HepG2 (cell line): Measurements from ENCODE around the gene EEF1A2. TPM values are rescaled to one million over a fixed set of nuclear protein-coding genes. Genes with fewer than 3 reads are reported as not detected.

Source experiments
- ATF7-NPFF ChIP-seq: sonication (generic); formaldehyde crosslinking; IDR thresholded peaks from 2 replicates; pipeline ENCODE4 v1.8.1; 2023; ENCODE audit warnings: mild to moderate bottlenecking, low read depth, missing genetic modification reagents, moderate library complexity
- ELF3 ChIP-seq: IDR thresholded peaks from 2 replicates; pipeline ENCODE4 v1.6.1; 2016; ENCODE audit warnings: missing genetic modification reagents, missing compliant biosample characterization
- FLYWCH1 ChIP-seq: sonication (generic); formaldehyde crosslinking; IDR thresholded peaks from 2 replicates; pipeline ENCODE4 v1.8.1; 2023; ENCODE audit warnings: mild to moderate bottlenecking, missing genetic modification reagents
- GATA4 ChIP-seq: sonication (generic); IDR thresholded peaks from 2 replicates; pipeline ENCODE4 v1.6.1; 2016; ENCODE audit warnings: antibody characterized with exemption, low read depth, borderline replicate concordance
- HHEX ChIP-seq: IDR thresholded peaks from 2 replicates; pipeline ENCODE4 v1.6.1; 2016; ENCODE audit warnings: control low read depth
- HMGA1 ChIP-seq: sonication (generic); formaldehyde crosslinking; conservative IDR thresholded peaks from 2 replicates; pipeline ENCODE4 v1.4.0; 2020; ENCODE audit warnings: missing genetic modification reagents
- IRF1 ChIP-seq: sonication (generic); formaldehyde crosslinking; IDR thresholded peaks from 2 replicates; pipeline ENCODE4 v1.4.0; 2020; ENCODE audit warnings: low read depth, mild to moderate bottlenecking, missing genetic modification reagents
- IRF2 ChIP-seq: IDR thresholded peaks from 2 replicates; pipeline ENCODE4 v1.6.1; 2018; ENCODE audit warnings: missing genetic modification reagents, missing compliant biosample characterization
- KDM2A ChIP-seq: sonication (generic); formaldehyde crosslinking; IDR thresholded peaks from 2 replicates; pipeline ENCODE4 v1.4.0; 2020; ENCODE audit warnings: low read depth, missing genetic modification reagents, borderline replicate concordance
- NFIB ChIP-seq: sonication (generic); formaldehyde crosslinking; IDR thresholded peaks from 2 replicates; pipeline ENCODE4 v1.9.0; 2021; ENCODE audit warnings: missing genetic modification reagents, mild to moderate bottlenecking, borderline replicate concordance
- NFKB2 ChIP-seq: sonication (generic); formaldehyde crosslinking; IDR thresholded peaks from 2 replicates; pipeline ENCODE4 v1.4.0; 2020; ENCODE audit warnings: missing genetic modification reagents, borderline replicate concordance
- NR2C2 ChIP-seq: sonication (generic); formaldehyde crosslinking; IDR thresholded peaks from 2 replicates; pipeline ENCODE4 v1.4.0; 2020; ENCODE audit warnings: missing genetic modification reagents, mild to moderate bottlenecking, moderate library complexity, borderline replicate concordance
- NR2F6 ChIP-seq, 2 experiments: IDR thresholded peaks; 2 replicates each; pipeline ENCODE4 v1.6.1; 2016; ENCODE audit warnings: antibody characterized with exemption in 1 of 2, mild to moderate bottlenecking in 1 of 2
- RBM22 ChIP-seq: fragments of 200-400 bp; formaldehyde crosslinking; optimal IDR thresholded peaks from 2 replicates; pipeline ENCODE3; 2017; ENCODE audit warnings: mild to moderate bottlenecking, low read length, moderate library complexity
- TOE1 ChIP-seq: sonication (generic); formaldehyde crosslinking; IDR thresholded peaks from 2 replicates; pipeline ENCODE4 v1.4.0; 2020; ENCODE audit warnings: mild to moderate bottlenecking, missing genetic modification reagents
- ZBTB42 ChIP-seq: sonication (generic); formaldehyde crosslinking; IDR thresholded peaks from 2 replicates; pipeline ENCODE4 v1.5.0; 2020; ENCODE audit warnings: mild to moderate bottlenecking, missing genetic modification reagents
- ZMYM2 ChIP-seq: sonication (generic); formaldehyde crosslinking; IDR thresholded peaks from 2 replicates; pipeline ENCODE4 v1.8.0; 2022; ENCODE audit warnings: mild to moderate bottlenecking, missing genetic modification reagents
- ZNF33A ChIP-seq: sonication (generic); formaldehyde crosslinking; IDR thresholded peaks from 2 replicates; pipeline ENCODE4 v1.5.1; 2020; ENCODE audit warnings: missing genetic modification reagents, mild to moderate bottlenecking, moderate library complexity, borderline replicate concordance
- ZNF431 ChIP-seq: sonication (generic); formaldehyde crosslinking; IDR thresholded peaks from 2 replicates; pipeline ENCODE4 v1.9.0; 2022; ENCODE audit warnings: missing genetic modification reagents, low read depth, mild to moderate bottlenecking, borderline replicate concordance
- ZNF441 ChIP-seq: sonication (generic); formaldehyde crosslinking; IDR thresholded peaks from 2 replicates; pipeline ENCODE4 v1.7.0; 2021; ENCODE audit warnings: missing genetic modification reagents, borderline replicate concordance
- ZSCAN25 ChIP-seq: sonication (generic); formaldehyde crosslinking; IDR thresholded peaks from 2 replicates; pipeline ENCODE4 v1.8.0; 2022; ENCODE audit warnings: mild to moderate bottlenecking, missing genetic modification reagents
- polyA plus RNA-seq, 8 experiments: library from polyadenylated mRNA; depleted of rRNA in 3 of 8; stranded (reverse) in 7 of 8; unstranded in 1 of 8; fragments of >200 nt; fragmentation: Illumina TruSeq in 4 of 8; extraction: Trizol in 4 of 8; gene quantifications; 2 replicates each; pipeline versions ENCODE4 v1.2.1 to v1.2.3, GENCODE V29; 2011 to 2016; ENCODE audit warnings: low read depth in 4 of 8, missing spikeins in 1 of 8, mixed read lengths in 1 of 8; ENCODE audit not compliant: insufficient read depth in 1 of 8
- total RNA-seq, 5 experiments: library from RNA; depleted of rRNA; stranded (reverse); fragments of >200 nt; fragmentation: Illumina TruSeq; extraction: Trizol; gene quantifications; 2 replicates each; pipeline ENCODE4 v1.2.3, GENCODE V29; 2016; ENCODE audit warnings: low read depth in 1 of 5
- TF ChIP-seq, protein P1 (sequence below): sonication (generic); formaldehyde crosslinking; IDR thresholded peaks from 2 replicates; pipeline ENCODE4 v1.4.0; 2020; ENCODE audit warnings: missing genetic modification reagents
- TF ChIP-seq, protein P2 (sequence below): sonication (generic); formaldehyde crosslinking; IDR thresholded peaks from 2 replicates; pipeline ENCODE4 v1.5.1; 2020; ENCODE audit warnings: mild to moderate bottlenecking, missing genetic modification reagents, borderline replicate concordance
- TF ChIP-seq, protein P3 (sequence below): sonication (generic); formaldehyde crosslinking; conservative IDR thresholded peaks from 2 replicates; pipeline ENCODE4 v1.8.1; 2023; ENCODE audit warnings: missing genetic modification reagents
- TF ChIP-seq, protein P4 (sequence below): IDR thresholded peaks from 2 replicates; pipeline ENCODE4 v1.6.1; 2016; ENCODE audit warnings: missing compliant biosample characterization, missing genetic modification reagents, borderline replicate concordance

The EEF1A2 gene
- total and polyA plus RNA-seq, 2 of the 13 experiments (the other 11 are each of a cell fraction or from before 2014, with no cell fraction given): 0.44 to 0.87 TPM

GRCh38 chr20:63533871-63534393 lies 35.0 kb upstream of the EEF1A2 start (continued):
- TF ChIP-seq, protein P1, sequence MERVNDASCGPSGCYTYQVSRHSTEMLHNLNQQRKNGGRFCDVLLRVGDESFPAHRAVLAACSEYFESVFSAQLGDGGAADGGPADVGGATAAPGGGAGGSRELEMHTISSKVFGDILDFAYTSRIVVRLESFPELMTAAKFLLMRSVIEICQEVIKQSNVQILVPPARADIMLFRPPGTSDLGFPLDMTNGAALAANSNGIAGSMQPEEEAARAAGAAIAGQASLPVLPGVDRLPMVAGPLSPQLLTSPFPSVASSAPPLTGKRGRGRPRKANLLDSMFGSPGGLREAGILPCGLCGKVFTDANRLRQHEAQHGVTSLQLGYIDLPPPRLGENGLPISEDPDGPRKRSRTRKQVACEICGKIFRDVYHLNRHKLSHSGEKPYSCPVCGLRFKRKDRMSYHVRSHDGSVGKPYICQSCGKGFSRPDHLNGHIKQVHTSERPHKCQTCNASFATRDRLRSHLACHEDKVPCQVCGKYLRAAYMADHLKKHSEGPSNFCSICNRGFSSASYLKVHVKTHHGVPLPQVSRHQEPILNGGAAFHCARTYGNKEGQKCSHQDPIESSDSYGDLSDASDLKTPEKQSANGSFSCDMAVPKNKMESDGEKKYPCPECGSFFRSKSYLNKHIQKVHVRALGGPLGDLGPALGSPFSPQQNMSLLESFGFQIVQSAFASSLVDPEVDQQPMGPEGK: no peak
- no peak for TF ChIP-seq ZBTB42 (CRISPR knock-in tag)
- no peak for TF ChIP-seq FLYWCH1
- TF ChIP-seq ZNF33A (CRISPR knock-in tag): no peak
- no peak for TF ChIP-seq ZMYM2 (CRISPR knock-in tag)
- TF ChIP-seq TOE1 (CRISPR knock-in tag): no peak
- TF ChIP-seq ZNF441 (CRISPR knock-in tag): no peak
- TF ChIP-seq, protein P2, sequence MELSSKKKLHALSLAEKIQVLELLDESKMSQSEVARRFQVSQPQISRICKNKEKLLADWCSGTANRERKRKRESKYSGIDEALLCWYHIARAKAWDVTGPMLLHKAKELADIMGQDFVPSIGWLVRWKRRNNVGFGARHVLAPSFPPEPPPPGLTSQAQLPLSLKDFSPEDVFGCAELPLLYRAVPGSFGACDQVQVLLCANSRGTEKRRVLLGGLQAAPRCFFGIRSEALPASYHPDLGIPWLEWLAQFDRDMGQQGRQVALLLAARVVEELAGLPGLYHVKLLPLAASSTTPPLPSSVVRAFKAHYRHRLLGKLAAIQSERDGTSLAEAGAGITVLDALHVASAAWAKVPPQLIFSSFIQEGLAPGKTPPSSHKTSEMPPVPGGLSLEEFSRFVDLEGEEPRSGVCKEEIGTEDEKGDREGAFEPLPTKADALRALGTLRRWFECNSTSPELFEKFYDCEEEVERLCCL (CRISPR knock-in tag): no peak
- no peak for TF ChIP-seq HMGA1 (CRISPR knock-in tag)
- no peak for TF ChIP-seq RBM22
- no peak for TF ChIP-seq ZSCAN25 (CRISPR knock-in tag)
- no peak; the same call in 1 of the 2 replicates for TF ChIP-seq KDM2A (CRISPR knock-in tag)
- no peak for TF ChIP-seq ELF3 (CRISPR knock-in tag)
- no peak for TF ChIP-seq NFKB2 (CRISPR knock-in tag)
- TF ChIP-seq, protein P3, sequence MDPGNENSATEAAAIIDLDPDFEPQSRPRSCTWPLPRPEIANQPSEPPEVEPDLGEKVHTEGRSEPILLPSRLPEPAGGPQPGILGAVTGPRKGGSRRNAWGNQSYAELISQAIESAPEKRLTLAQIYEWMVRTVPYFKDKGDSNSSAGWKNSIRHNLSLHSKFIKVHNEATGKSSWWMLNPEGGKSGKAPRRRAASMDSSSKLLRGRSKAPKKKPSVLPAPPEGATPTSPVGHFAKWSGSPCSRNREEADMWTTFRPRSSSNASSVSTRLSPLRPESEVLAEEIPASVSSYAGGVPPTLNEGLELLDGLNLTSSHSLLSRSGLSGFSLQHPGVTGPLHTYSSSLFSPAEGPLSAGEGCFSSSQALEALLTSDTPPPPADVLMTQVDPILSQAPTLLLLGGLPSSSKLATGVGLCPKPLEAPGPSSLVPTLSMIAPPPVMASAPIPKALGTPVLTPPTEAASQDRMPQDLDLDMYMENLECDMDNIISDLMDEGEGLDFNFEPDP: no peak
- TF ChIP-seq IRF2: no peak
- TF ChIP-seq GATA4: no peak
- TF ChIP-seq IRF1 (CRISPR knock-in tag): no peak
- TF ChIP-seq ATF7-NPFF (CRISPR knock-in tag): 0 out of 2 replicates have a peak, but pooled peaks have one; percentile 31
- TF ChIP-seq NFIB (CRISPR knock-in tag): no peak
- no peak for TF ChIP-seq HHEX (CRISPR knock-in tag)
- TF ChIP-seq NR2F6 (IDR thresholded peaks at IDR 0.05): no peak
- 0 out of 2 replicates have a peak, but pooled peaks have one; percentile 14 for TF ChIP-seq NR2F6 (CRISPR knock-in tag; IDR thresholded peaks at IDR 0.05)
- TF ChIP-seq, protein P4, sequence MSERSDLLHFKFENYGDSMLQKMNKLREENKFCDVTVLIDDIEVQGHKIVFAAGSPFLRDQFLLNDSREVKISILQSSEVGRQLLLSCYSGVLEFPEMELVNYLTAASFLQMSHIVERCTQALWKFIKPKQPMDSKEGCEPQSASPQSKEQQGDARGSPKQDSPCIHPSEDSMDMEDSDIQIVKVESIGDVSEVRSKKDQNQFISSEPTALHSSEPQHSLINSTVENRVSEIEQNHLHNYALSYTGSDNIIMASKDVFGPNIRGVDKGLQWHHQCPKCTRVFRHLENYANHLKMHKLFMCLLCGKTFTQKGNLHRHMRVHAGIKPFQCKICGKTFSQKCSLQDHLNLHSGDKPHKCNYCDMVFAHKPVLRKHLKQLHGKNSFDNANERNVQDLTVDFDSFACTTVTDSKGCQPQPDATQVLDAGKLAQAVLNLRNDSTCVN (CRISPR knock-in tag): no peak
- TF ChIP-seq NR2C2 (CRISPR knock-in tag): no peak
- no peak for TF ChIP-seq ZNF431 (CRISPR knock-in tag)
